Measurements from ENCODE around the gene HEBP2. TPM values are rescaled to one million over a fixed set of nuclear protein-coding genes. Genes with fewer than 3 reads are reported as not detected.

HEBP2 gene
- polyA plus RNA-seq, 4 donors = 54.4 to 66.8 (median 60.7) TPM

DNA sequence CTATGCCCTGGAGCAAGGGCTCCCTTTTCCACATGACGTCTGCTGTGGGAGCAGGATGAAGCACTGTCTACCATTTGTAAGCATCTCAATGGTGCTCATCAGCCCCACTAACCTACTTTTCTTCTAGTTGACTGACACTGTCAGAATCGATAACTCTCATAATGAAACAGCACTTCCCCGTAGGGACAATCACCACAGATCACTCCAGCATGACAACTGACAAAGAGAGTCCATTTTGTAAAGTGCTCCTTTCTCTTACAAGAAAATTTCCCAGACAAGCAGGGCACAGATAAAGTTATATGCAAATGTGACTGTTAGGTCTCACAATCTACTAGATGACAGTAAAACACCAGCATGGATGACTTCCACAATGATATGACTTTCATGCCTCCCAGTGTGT, 46.4 kb downstream of the HEBP2 start:
- no peak for DNase-seq (ENCODE audit: low read depth in 4 of 4, low spot score in 2 of 4)

DNA sequence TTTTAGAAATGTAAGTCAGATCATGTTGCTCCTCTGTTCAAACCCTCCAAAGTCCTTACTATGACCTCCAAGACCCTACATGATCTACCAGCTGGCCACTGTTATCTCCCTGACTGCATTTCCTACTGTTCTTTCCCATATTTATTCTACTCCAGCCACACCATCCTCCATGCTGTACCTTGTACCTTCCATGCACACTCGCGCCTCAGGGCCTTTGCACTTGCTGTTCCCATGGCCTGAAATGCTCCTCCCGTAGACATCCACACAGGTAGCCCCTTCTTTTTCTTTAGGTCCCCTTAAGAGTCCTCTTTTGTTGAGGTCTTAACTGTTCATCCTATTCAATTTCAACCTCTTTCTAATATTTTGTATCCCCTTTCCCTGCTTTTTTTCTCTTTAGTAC, 47.0 kb downstream of the HEBP2 start:
- no peak for DNase-seq (ENCODE audit: low read depth in 4 of 4, low spot score in 2 of 4)

GRCh38 chr6:138454981-138455706, 51.1 kb downstream of the HEBP2 start:
- DNase-seq (ENCODE audit: low read depth in 4 of 4, low spot score in 2 of 4) = no peak

GRCh38 chr6:138455746-138456400, 51.9 kb downstream of the HEBP2 start:
- DNase-seq (ENCODE audit: low read depth in 4 of 4, low spot score in 2 of 4) = no peak

- DNase-seq (ENCODE audit: low read depth in 4 of 4, low spot score in 2 of 4) = no peak
Observed at GRCh38 chr6:138456401-138456790, 52.4 kb downstream of the HEBP2 start.

GRCh38 chr6:138461647-138462046, 57.6 kb downstream of the HEBP2 start:
- no peak for DNase-seq (ENCODE audit: low read depth in 4 of 4, low spot score in 2 of 4)

DNA sequence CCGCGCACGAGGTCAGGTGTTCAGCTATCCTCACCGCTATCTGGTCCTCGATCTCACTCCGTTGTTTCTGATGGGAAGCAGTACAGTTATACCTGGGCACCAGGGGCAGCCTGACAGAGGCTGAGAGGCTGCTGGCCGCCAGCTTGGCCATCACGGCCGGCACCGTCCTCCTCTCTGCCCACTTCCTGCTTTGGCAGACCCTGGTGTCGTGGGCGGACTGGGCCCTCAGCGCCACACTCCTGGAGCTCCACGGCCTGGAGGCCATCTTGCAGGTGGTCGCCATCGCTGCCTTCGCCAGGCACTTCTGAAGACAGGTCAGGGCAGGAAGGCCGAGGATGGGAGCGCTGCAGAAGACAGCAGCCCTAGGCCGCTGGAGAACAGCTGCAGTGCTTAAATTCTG, 60.1 kb downstream of the HEBP2 start:
- DNase-seq (ENCODE audit: low read depth in 4 of 4, low spot score in 2 of 4) = no peak

GRCh38 chr6:138465007-138465645, 61.1 kb downstream of the HEBP2 start:
- DNase-seq (ENCODE audit: low read depth in 4 of 4, low spot score in 2 of 4) = no peak

- DNase-seq (ENCODE audit: low read depth in 4 of 4, low spot score in 2 of 4) = no peak
Observed at GRCh38 chr6:138467901-138468300, 63.9 kb downstream of the HEBP2 start.

DNA sequence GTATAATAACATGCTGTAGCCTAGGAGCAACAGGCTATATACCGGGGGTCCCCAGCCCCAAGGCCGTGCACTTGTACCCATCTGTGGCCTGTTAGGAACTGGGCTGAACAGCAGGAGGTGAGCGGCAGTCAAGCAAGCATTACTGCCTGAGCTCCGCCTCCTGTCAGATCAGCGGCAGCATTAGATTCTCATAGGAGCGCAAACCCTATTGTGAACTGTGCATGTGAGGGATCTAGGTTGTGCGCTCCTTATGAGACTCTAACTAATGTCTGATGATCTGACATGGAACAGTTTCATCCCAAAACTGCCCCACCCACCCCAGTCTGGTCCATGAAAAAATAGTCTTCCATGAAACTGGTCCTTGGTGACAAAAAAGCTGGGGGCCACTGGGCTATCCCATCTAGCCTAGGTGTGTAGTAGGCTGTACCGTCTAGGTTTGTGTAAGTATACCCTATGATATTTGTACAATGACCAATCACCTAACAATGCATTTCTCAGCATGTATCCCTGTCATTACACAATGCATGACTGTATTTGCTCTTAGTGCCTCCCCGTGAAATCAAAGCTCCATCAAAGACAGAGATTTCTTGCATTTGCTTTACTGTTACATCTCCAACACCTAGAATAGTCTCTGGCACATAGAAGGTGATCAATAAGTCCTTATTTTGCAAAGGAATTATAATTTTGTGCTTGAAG, 64.4 kb downstream of the HEBP2 start:
- no peak for DNase-seq (ENCODE audit: low read depth in 4 of 4, low spot score in 2 of 4)

Other genes with a start within 250 kb of the HEBP2 start
- 1 to 10 TPM; 4.8 to 6.9 (median 6.3) TPM for gene ARFGEF3, start 242.3 kb upstream of the HEBP2 start, polyA plus RNA-seq (ENCODE audit: insufficient read length in 4 of 4)
- under 1 TPM in 2 of 4 donors, not detected in 2; 0.03 to 0.20 TPM for gene PBOV1, start 185.7 kb upstream of the HEBP2 start, polyA plus RNA-seq (ENCODE audit: insufficient read length in 4 of 4)
- not detected for gene SMIM28, start 26.3 kb upstream of the HEBP2 start, polyA plus RNA-seq (ENCODE audit: insufficient read length in 4 of 4)
- 10 to 100 TPM; 10.0 to 15.1 (median 11.6) TPM for gene NHSL1, start 95.3 kb downstream of the HEBP2 start, polyA plus RNA-seq (ENCODE audit: insufficient read length in 4 of 4)